GM18505 (cell line): ENCODE data around the gene PANX3.

ENCODE experiments used
- ATAC-seq: cut with Tn5 transposase; IDR thresholded peaks from one replicate; pipeline ENCODE4 v1.9.1; 2021; ENCODE audit not compliant: unreplicated experiment
- POLR2A ChIP-seq: IDR thresholded peaks from 4 replicates; pipeline ENCODE4 v1.6.1; 2011; ENCODE audit warnings: borderline replicate concordance; ENCODE audit not compliant: insufficient read depth, insufficient read length; ENCODE audit errors: extremely low read depth

The PANX3 gene

GRCh38 chr11:124627546-124627945 is 16.3 kb downstream of the PANX3 start:
- no peak for TF ChIP-seq POLR2A
- no peak for ATAC-seq

- no peak for ATAC-seq
- no peak for TF ChIP-seq POLR2A
Observed at GRCh38 chr11:124629961-124630360, 18.7 kb downstream of the PANX3 start.

GRCh38 chr11:124633355-124633754 is 22.1 kb downstream of the PANX3 start:
- TF ChIP-seq POLR2A = no peak
- no peak for ATAC-seq

GRCh38 chr11:124635932-124636331 is 24.7 kb downstream of the PANX3 start:
- TF ChIP-seq POLR2A = no peak
- no peak for ATAC-seq

- no peak for ATAC-seq
- TF ChIP-seq POLR2A = no peak
Observed at GRCh38 chr11:124638500-124638899, 27.3 kb downstream of the PANX3 start.

- ATAC-seq = no peak
Observed at GRCh38 chr11:124639186-124639585, 28.0 kb downstream of the PANX3 start.

GRCh38 chr11:124640666-124641065 is 29.4 kb downstream of the PANX3 start:
- no peak for TF ChIP-seq POLR2A
- ATAC-seq = no peak

More at GRCh38 chr11:124639186-124639585, 28.0 kb downstream of the PANX3 start:
- no peak for TF ChIP-seq POLR2A

- ATAC-seq = no peak
- TF ChIP-seq POLR2A = no peak
Observed at GRCh38 chr11:124642628-124643027, 31.4 kb downstream of the PANX3 start.

- ATAC-seq = no peak
Observed at GRCh38 chr11:124643042-124643604, 31.9 kb downstream of the PANX3 start.

GRCh38 chr11:124643605-124644425 is 32.6 kb downstream of the PANX3 start:
- TF ChIP-seq POLR2A = no peak
- ATAC-seq = no peak

More at GRCh38 chr11:124643042-124643604, 31.9 kb downstream of the PANX3 start:
- TF ChIP-seq POLR2A = no peak

- ATAC-seq = no peak
- no peak for TF ChIP-seq POLR2A
Observed at GRCh38 chr11:124644426-124645280, 33.4 kb downstream of the PANX3 start.

- TF ChIP-seq POLR2A = no peak
- ATAC-seq = no peak
Observed at GRCh38 chr11:124646148-124646547, 34.9 kb downstream of the PANX3 start.

- no peak for TF ChIP-seq POLR2A
- ATAC-seq = no peak
Observed at GRCh38 chr11:124648610-124649009, 37.4 kb downstream of the PANX3 start.
